SW480 (cell line): ENCODE data around the gene TNC.

Experiments used
- DNase-seq: peaks from one replicate; pipeline ENCODE4 v3.0.0-alpha.2; 2016; ENCODE audit warnings: low spot score

The TNC gene

GRCh38 chr9:115046824-115047223 is 71.1 kb downstream of the TNC start:
- no peak for DNase-seq

- DNase-seq, result no peak
Observed at GRCh38 chr9:115046199-115046598, 71.8 kb downstream of the TNC start.

GRCh38 chr9:115043632-115044031 is 74.3 kb downstream of the TNC start:
- DNase-seq, result no peak

GRCh38 chr9:115042781-115043509 is 75.0 kb downstream of the TNC start:
- DNase-seq, result no peak

GRCh38 chr9:115039516-115040120 is 78.3 kb downstream of the TNC start:
- no peak for DNase-seq

GRCh38 chr9:115038178-115038577 is 79.8 kb downstream of the TNC start:
- DNase-seq, result no peak

GRCh38 chr9:115036691-115037090 is 81.3 kb downstream of the TNC start:
- no peak for DNase-seq

GRCh38 chr9:115035841-115036612 is 81.9 kb downstream of the TNC start:
- DNase-seq, result peak; percentile 29

- no peak for DNase-seq
Observed at GRCh38 chr9:115034801-115035200, 83.2 kb downstream of the TNC start.

GRCh38 chr9:115033800-115034199 is 84.2 kb downstream of the TNC start:
- DNase-seq, result no peak

- no peak for DNase-seq
Observed at GRCh38 chr9:115032296-115032695, 85.7 kb downstream of the TNC start.

- no peak for DNase-seq
Observed at GRCh38 chr9:115030006-115030405, 88.0 kb downstream of the TNC start.

- DNase-seq, result no peak
Observed at GRCh38 chr9:115025721-115026120, 92.2 kb downstream of the TNC start.

GRCh38 chr9:115024925-115025535 is 92.9 kb downstream of the TNC start:
- DNase-seq, result peak; percentile 20

- DNase-seq, result no peak
Observed at GRCh38 chr9:115022760-115023434, 95.1 kb downstream of the TNC start.

GRCh38 chr9:115018547-115019435 is 99.2 kb downstream of the TNC start:
- peak; percentile 58 for DNase-seq

- no peak for DNase-seq
Observed at GRCh38 chr9:115016344-115016743, 101.6 kb downstream of the TNC start.

GRCh38 chr9:115015018-115015635 is 102.8 kb downstream of the TNC start:
- DNase-seq, result peak; percentile 36

GRCh38 chr9:115014438-115014837 is 103.5 kb downstream of the TNC start:
- DNase-seq, result no peak

GRCh38 chr9:115013998-115014397 is 104.0 kb downstream of the TNC start:
- DNase-seq, result peak; percentile 67

GRCh38 chr9:115012486-115012885 is 105.5 kb downstream of the TNC start:
- DNase-seq, result no peak
